Fibroblast of lung (primary cell): ENCODE data around the gene PKD2L1.

Experiments used
- CTCF ChIP-seq, 2 donors: IDR thresholded peaks in 1 of 2; conservative IDR thresholded peaks in 1 of 2; 1 replicate in 1 of 2; 2 replicates in 1 of 2; pipeline ENCODE4 v1.5.1; 2011 to 2012; ENCODE audit warnings: low read length in 2 of 2, control low read depth in 1 of 2, inconsistent platforms in 1 of 2, low read depth in 1 of 2, mild to moderate bottlenecking in 1 of 2
- EZH2 ChIP-seq: IDR thresholded peaks from 2 replicates; pipeline ENCODE4 v1.5.1; 2012; ENCODE audit warnings: low read length, control low read depth, mild to moderate bottlenecking; ENCODE audit errors: missing control alignments

DNA sequence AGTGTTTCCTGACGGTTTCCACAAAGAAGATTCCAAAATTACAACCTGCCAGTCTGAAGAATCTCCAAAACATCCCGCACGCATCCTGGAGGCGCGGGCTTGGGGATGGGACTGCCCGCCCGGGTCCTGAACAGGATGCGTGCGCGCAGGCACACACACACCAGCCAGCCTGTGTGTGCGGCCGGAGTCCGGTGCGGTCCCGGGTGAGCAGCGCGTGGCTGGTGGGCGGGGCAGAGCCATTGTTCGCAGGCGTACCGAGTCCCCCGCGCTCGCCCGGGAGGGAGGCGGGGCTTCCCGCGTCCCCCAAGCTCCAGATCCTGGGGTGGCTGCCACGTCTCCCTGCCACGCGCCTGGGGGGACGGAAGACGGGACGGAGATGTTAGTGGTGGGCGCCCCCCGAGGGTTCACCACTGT lies 16.3 kb upstream of the PKD2L1 start:
- TF ChIP-seq CTCF (conservative IDR thresholded peaks at IDR 0.05 in 1 of 2, IDR thresholded peaks at IDR 0.05 in 1 of 2; ENCODE audit: low read depth in 1 of 2, low read length in 2 of 2) (no peak), EZH2 (no peak)
